PC-3 (cell line): ENCODE results near the gene ASB18. TPM values are rescaled to one million over a fixed set of nuclear protein-coding genes. Genes with fewer than 3 reads are reported as not detected.

ENCODE experiments used
- ATAC-seq: fragments of 200-7000 bp; cut with Tn5 transposase; 2 replicates; pipeline ENCODE4 v1.9.1; 2020; ENCODE audit warnings: mild to moderate bottlenecking, moderate library complexity
- BruUV-seq: library from RNA; stranded (reverse); fragments of 400-500 nt; replicated peaks from 2 replicates; lab custom pipeline; 2021; lab: Mats Ljungman, UMichigan
- CTCF ChIA-PET: fragments of 300-600 bp; sonication (Branson Sonifier 250); formaldehyde crosslinking; loops from one replicate; lab custom pipeline; 2022; ENCODE audit warnings: antibody characterized with exemption; lab: Charles Lee
- POLR2A ChIA-PET: fragments of 300-600 bp; sonication (Branson Sonifier 250); formaldehyde crosslinking; loops from one replicate; lab custom pipeline; 2022; ENCODE audit warnings: antibody characterized with exemption; ENCODE audit not compliant: unreplicated experiment; lab: Charles Lee
- DNase-seq: peaks from one replicate; pipeline ENCODE4 v3.0.0-alpha.2; 2015
- H2AFZ ChIP-seq: fragments of 300-600 bp; sonication (generic); 2 replicates; pipeline ENCODE4 v1.6.0; 2016; ENCODE audit warnings: antibody characterized with exemption, low read length
- H3F3A ChIP-seq: fragments of 300-600 bp; sonication (generic); one replicate; pipeline ENCODE4 v1.6.0; 2017; ENCODE audit warnings: antibody characterized with exemption, low read length, control low read depth, mild to moderate bottlenecking; ENCODE audit not compliant: unreplicated experiment
- H3K27ac ChIP-seq: fragments of 300-600 bp; sonication (generic); 2 replicates; pipeline ENCODE4 v1.5.1; 2016; ENCODE audit warnings: mild to moderate bottlenecking, low read length
- H3K27me3 ChIP-seq: fragments of 300-600 bp; sonication (generic); 2 replicates; pipeline ENCODE4 v1.6.1; 2016; ENCODE audit warnings: low read length, mixed read lengths
- H3K36me3 ChIP-seq: fragments of 300-600 bp; sonication (generic); 2 replicates; pipeline ENCODE4 v1.6.1; 2016; ENCODE audit warnings: low read depth, mixed run types, low read length, mixed read lengths
- H3K4me1 ChIP-seq: fragments of 300-600 bp; sonication (generic); 2 replicates; pipeline ENCODE4 v1.5.1; 2016; ENCODE audit warnings: low read length; ENCODE audit not compliant: insufficient read depth
- H3K4me2 ChIP-seq: fragments of 300-600 bp; sonication (generic); 2 replicates; pipeline ENCODE4 v1.6.0; 2016; ENCODE audit warnings: low read length
- H3K4me3 ChIP-seq: fragments of 300-600 bp; sonication (generic); 2 replicates; pipeline ENCODE4 v1.5.1; 2016; ENCODE audit warnings: mild to moderate bottlenecking, low read length, mixed read lengths
- H3K79me2 ChIP-seq: fragments of 300-600 bp; sonication (generic); 2 replicates; pipeline ENCODE4 v1.6.1; 2017; ENCODE audit warnings: low read length, mixed read lengths
- H3K9ac ChIP-seq: fragments of 300-600 bp; sonication (generic); 2 replicates; pipeline ENCODE4 v1.6.0; 2016; ENCODE audit warnings: mild to moderate bottlenecking, low read length
- H3K9me2 ChIP-seq: fragments of 300-600 bp; sonication (generic); replicated peaks from 2 replicates; pipeline ENCODE4 v1.6.1; 2016; ENCODE audit warnings: mixed run types, low read length, mixed read lengths
- H3K9me3 ChIP-seq: fragments of 300-600 bp; sonication (generic); 2 replicates; pipeline ENCODE4 v1.6.1; 2016; ENCODE audit warnings: low read length, mixed read lengths
- H4K20me1 ChIP-seq: fragments of 300-600 bp; sonication (generic); 2 replicates; pipeline ENCODE4 v1.6.1; 2016; ENCODE audit warnings: low read length, mixed read lengths
- CTCF ChIP-seq: fragments of 300-600 bp; sonication (generic); conservative IDR thresholded peaks from 2 replicates; pipeline ENCODE4 v1.5.1; 2017; ENCODE audit warnings: antibody characterized with exemption, low read depth, mild to moderate bottlenecking, low read length
- EZH2 ChIP-seq: fragments of 300-600 bp; sonication (generic); IDR thresholded peaks from one replicate; pipeline ENCODE4 v1.6.1; 2017; ENCODE audit warnings: antibody characterized with exemption, mild to moderate bottlenecking, low read length; ENCODE audit not compliant: unreplicated experiment
- EZH2phosphoT487 ChIP-seq: fragments of 300-600 bp; sonication (generic); IDR thresholded peaks from 2 replicates; pipeline ENCODE4 v1.6.1; 2018; ENCODE audit warnings: mild to moderate bottlenecking, antibody characterized with exemption, low read length, borderline replicate concordance
- intact Hi-C: fragments of 100-400 bp; cut with micrococcal nuclease; formaldehyde crosslinking; loops from 2 replicates; pipeline ENCODE4 v1.9.0; 2023
- total RNA-seq: library from RNA; depleted of rRNA; stranded (reverse); fragments of >200 nt; gene quantifications from 2 replicates; pipeline ENCODE4 v1.2.3, GENCODE V29; 2014

ASB18 gene
- total RNA-seq, 1 experiment from 2014 or later = 0.15 TPM

- Histone ChIP-seq H3K9ac (no peak overlapping the region), H3K27me3 (no peaks in the 10 kb centered on the region), H3K4me2 (no peak overlapping the region), H3K79me2 (no peaks in the 10 kb centered on the region), H3K27ac (no peak overlapping the region), H2AFZ (no peak overlapping the region), H3F3A (no peaks in the 10 kb centered on the region), H3K36me3 (0 out of 2 replicates have a peak, but pooled peaks cover 6% of the 10 kb centered on the region), H3K9me2 (no peaks in the 10 kb centered on the region), H3K9me3 (no peaks in the 10 kb centered on the region), H3K4me1 (no peaks in the 10 kb centered on the region), H4K20me1 (no peaks in the 10 kb centered on the region), H3K4me3 (no peak overlapping the region)
- POLR2A ChIA-PET = no interaction called here
- CTCF ChIA-PET = no interaction called here
- no peak for TF ChIP-seq EZH2
- no peak for TF ChIP-seq EZH2phosphoT487
- ATAC-seq (no peak), DNase-seq (no peak)
- intact Hi-C loops = loop anchor here (10.0 kb wide), 1 partner anchor 63 kb away; no protein-coding TSS in a partner anchor
- no TSS peak for BruUV-seq
These were observed 42.4 kb downstream of the ASB18 start for GRCh38 chr2:236221798-236222197.

DNA sequence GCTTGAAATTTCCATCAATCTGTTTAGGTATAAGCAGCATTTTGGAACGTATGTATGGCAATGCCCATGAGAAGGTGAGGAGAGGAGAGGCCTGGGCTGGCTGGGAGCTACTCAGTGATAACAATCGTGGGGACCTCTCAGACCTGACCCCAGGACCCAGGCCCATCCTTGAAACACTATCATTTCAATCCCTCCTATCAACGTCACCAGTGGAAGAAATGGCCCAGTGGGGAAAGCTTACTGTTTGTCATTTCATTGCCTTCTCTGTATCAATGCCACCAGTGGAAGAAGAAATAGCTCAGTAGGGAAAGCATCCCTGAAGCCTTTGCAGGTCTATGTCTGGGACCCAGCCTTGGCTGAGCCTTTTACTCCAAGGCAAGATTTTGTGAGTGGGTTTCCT, 44.8 kb downstream of the ASB18 start:
- Histone ChIP-seq H3K9ac (no peak overlapping the region), H4K20me1 (no peaks in the 10 kb centered on the region), H3F3A (no peaks in the 10 kb centered on the region), H3K27ac (no peak overlapping the region), H3K27me3 (no peaks in the 10 kb centered on the region), H3K4me2 (no peak overlapping the region), H3K36me3 (0 out of 2 replicates have a peak, but pooled peaks cover 6% of the 10 kb centered on the region), H3K79me2 (no peaks in the 10 kb centered on the region), H3K4me1 (no peaks in the 10 kb centered on the region), H2AFZ (no peak overlapping the region), H3K4me3 (no peak overlapping the region), H3K9me3 (no peaks in the 10 kb centered on the region), H3K9me2 (no peaks in the 10 kb centered on the region)
- ChIA-PET CTCF (no interaction called here), POLR2A (no interaction called here)
- intact Hi-C loops = no loop called here
- ATAC-seq (no peak), DNase-seq (no peak)
- no TSS peak for BruUV-seq
- TF ChIP-seq EZH2 (no peak), CTCF (no peak), EZH2phosphoT487 (no peak)

DNA sequence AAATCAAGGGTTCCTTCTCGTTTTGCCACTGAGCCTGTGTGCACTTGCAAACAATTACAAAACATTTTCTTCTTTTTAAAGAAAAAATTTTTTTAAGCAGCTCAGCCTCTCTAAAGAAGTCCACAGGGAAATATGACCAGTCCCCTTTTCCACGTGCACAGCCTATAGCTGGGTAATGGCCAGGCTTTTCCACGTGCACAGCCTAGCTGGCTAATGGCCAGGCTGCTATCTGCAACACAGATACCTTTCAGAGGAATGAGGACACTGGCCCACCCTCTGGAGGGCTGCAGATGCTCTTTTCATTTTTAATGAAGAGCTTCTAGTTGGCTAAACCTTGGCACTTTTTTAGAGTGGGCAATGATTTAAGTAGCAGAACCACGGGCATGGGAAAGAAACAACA, 46.3 kb downstream of the ASB18 start:
- Histone ChIP-seq H4K20me1 (no peaks in the 10 kb centered on the region), H3K9me2 (no peaks in the 10 kb centered on the region), H3K27ac (no peak overlapping the region), H3K4me2 (no peak overlapping the region), H3F3A (no peaks in the 10 kb centered on the region), H3K36me3 (no peaks in the 10 kb centered on the region), H3K27me3 (no peaks in the 10 kb centered on the region), H2AFZ (no peak overlapping the region), H3K9me3 (no peaks in the 10 kb centered on the region), H3K4me1 (no peaks in the 10 kb centered on the region), H3K4me3 (no peak overlapping the region), H3K9ac (no peak overlapping the region), H3K79me2 (no peaks in the 10 kb centered on the region)
- intact Hi-C loops = no loop called here
- no TSS peak for BruUV-seq
- ChIA-PET POLR2A (no interaction called here), CTCF (no interaction called here)
- no peak for ATAC-seq
- no peak for TF ChIP-seq EZH2phosphoT487
- no peak for TF ChIP-seq EZH2
- TF ChIP-seq CTCF = no peak
- no peak for DNase-seq
